RWPE2 (cell line): ENCODE results near the gene ADM2.

Experiments
- ATAC-seq: fragments of 200-7000 bp; cut with Tn5 transposase; 3 replicates; pipeline ENCODE4 v1.9.1; 2021; ENCODE audit warnings: low read depth
- DNase-seq: peaks from one replicate; pipeline ENCODE4 v3.0.0-alpha.2; 2020; ENCODE audit warnings: low spot score
- H3K27ac ChIP-seq: fragments of 450-650 bp; 2 replicates; pipeline ENCODE4 v1.5.1; 2017; ENCODE audit warnings: mild to moderate bottlenecking; ENCODE audit not compliant: poor library complexity, severe bottlenecking
- H3K27me3 ChIP-seq: fragments of 250-450 bp; sonication (Bioruptor Pico); 2 replicates; pipeline ENCODE4 v1.5.1; 2021; ENCODE audit warnings: mild to moderate bottlenecking, moderate library complexity; ENCODE audit not compliant: insufficient read depth, poor library complexity, severe bottlenecking
- H3K36me3 ChIP-seq: fragments of 250-450 bp; sonication (Bioruptor Pico); 2 replicates; pipeline ENCODE4 v1.5.1; 2020; ENCODE audit warnings: low read depth, mild to moderate bottlenecking, moderate library complexity
- H3K4me1 ChIP-seq: fragments of 250-450 bp; sonication (Bioruptor Pico); 2 replicates; pipeline ENCODE4 v1.5.1; 2021; ENCODE audit warnings: mild to moderate bottlenecking, moderate library complexity; ENCODE audit not compliant: insufficient read depth, poor library complexity, severe bottlenecking
- H3K4me3 ChIP-seq: fragments of 250-450 bp; sonication (Bioruptor Pico); 2 replicates; pipeline ENCODE4 v1.5.1; 2021; ENCODE audit warnings: mild to moderate bottlenecking, moderate library complexity; ENCODE audit not compliant: severe bottlenecking
- H3K9me3 ChIP-seq: fragments of 250-450 bp; sonication (Bioruptor Pico); 2 replicates; pipeline ENCODE4 v1.5.1; 2021; ENCODE audit warnings: mild to moderate bottlenecking, moderate library complexity; ENCODE audit not compliant: severe bottlenecking
- TF ChIP-seq, protein P1 (sequence below): fragments of 450-650 bp; IDR thresholded peaks from one replicate; pipeline ENCODE4 v1.5.1; 2017; ENCODE audit warnings: mild to moderate bottlenecking, moderate library complexity; ENCODE audit not compliant: poor library complexity, severe bottlenecking

The ADM2 gene

DNA sequence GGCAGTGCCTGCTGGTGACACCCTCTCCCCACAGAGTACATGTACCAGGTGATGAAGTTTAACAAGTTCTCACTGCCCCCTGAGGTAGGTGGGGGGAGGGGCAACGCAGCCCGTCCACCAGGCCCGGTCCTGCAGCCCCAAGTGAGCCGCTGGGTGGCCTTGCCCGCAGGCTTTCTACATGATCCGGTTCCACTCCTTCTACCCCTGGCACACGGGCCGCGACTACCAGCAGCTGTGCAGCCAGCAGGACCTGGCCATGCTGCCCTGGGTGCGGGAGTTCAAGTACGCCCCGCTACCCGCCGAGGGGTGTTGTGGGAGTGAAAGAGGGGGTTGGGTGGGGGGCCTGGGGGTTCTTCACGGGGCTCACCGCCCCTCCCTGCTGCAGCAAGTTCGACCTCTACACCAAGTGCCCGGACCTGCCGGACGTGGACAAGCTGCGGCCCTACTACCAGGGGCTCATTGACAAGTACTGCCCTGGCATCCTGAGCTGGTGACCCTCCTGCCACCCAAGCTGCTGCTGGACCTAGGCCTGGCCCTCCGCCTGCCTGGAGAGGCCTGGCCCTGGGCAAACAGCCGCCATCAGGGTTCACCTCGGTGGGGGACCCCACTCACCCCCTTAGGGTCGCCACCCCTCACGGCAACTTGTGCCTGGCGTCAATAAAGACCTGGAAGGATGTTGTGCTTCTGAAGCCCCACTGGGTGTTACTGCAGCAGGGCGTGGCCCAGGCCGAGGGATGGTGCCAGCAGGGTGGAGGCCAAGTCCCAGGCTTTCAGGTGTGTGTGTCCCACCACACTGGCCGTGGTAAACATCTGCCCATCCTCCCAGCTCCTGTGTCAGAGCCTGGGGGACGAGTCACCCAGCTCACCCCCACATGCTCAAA, 8.3 kb downstream of the ADM2 start:
- Histone ChIP-seq H3K27me3 (no peaks in the 10 kb centered on the region), H3K4me3 (no peak overlapping the region), H3K36me3 (no peaks in the 10 kb centered on the region), H3K9me3 (no peaks in the 10 kb centered on the region), H3K4me1 (peaks cover 3% of the 10 kb centered on the region), H3K27ac (no peak overlapping the region)
- ATAC-seq (no peak), DNase-seq (peak; percentile 56)
- TF ChIP-seq, protein P1, sequence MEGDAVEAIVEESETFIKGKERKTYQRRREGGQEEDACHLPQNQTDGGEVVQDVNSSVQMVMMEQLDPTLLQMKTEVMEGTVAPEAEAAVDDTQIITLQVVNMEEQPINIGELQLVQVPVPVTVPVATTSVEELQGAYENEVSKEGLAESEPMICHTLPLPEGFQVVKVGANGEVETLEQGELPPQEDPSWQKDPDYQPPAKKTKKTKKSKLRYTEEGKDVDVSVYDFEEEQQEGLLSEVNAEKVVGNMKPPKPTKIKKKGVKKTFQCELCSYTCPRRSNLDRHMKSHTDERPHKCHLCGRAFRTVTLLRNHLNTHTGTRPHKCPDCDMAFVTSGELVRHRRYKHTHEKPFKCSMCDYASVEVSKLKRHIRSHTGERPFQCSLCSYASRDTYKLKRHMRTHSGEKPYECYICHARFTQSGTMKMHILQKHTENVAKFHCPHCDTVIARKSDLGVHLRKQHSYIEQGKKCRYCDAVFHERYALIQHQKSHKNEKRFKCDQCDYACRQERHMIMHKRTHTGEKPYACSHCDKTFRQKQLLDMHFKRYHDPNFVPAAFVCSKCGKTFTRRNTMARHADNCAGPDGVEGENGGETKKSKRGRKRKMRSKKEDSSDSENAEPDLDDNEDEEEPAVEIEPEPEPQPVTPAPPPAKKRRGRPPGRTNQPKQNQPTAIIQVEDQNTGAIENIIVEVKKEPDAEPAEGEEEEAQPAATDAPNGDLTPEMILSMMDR: no peak

GRCh38 chr22:50490531-50491308, 9.4 kb downstream of the ADM2 start:
- Histone ChIP-seq H3K27me3 (no peaks in the 10 kb centered on the region), H3K9me3 (no peaks in the 10 kb centered on the region), H3K27ac (no peak overlapping the region), H3K36me3 (no peaks in the 10 kb centered on the region), H3K4me3 (no peak overlapping the region), H3K4me1 (peaks cover 3% of the 10 kb centered on the region)
- ATAC-seq (no peak), DNase-seq (no peak)
- TF ChIP-seq, protein P1: no peak

GRCh38 chr22:50497093-50497492, 15.8 kb downstream of the ADM2 start:
- ATAC-seq: no peak
- no peak overlapping the region for H3K27ac ChIP-seq
- H3K4me3 ChIP-seq: no peak overlapping the region

GRCh38 chr22:50498322-50498890, 17.1 kb downstream of the ADM2 start:
- Histone ChIP-seq H3K9me3 (no peaks in the 10 kb centered on the region), H3K4me3 (no peak overlapping the region), H3K36me3 (peaks cover 3% of the 10 kb centered on the region; the same call in 1 of the 2 replicates), H3K27me3 (no peaks in the 10 kb centered on the region), H3K27ac (no peak overlapping the region), H3K4me1 (no peaks in the 10 kb centered on the region)
- DNase-seq: no peak
- TF ChIP-seq, protein P1: peak; percentile 58
- ATAC-seq: peak; percentile 74

More at GRCh38 chr22:50497093-50497492, 15.8 kb downstream of the ADM2 start:
- no peaks in the 10 kb centered on the region for H3K4me1 ChIP-seq
- no peaks in the 10 kb centered on the region for H3K9me3 ChIP-seq
- TF ChIP-seq, protein P1: no peak
- H3K27me3 ChIP-seq: no peaks in the 10 kb centered on the region
- H3K36me3 ChIP-seq: no peaks in the 10 kb centered on the region
- DNase-seq: no peak
